ENCODE data around the gene SLC39A9. TPM values are rescaled to one million over a fixed set of nuclear protein-coding genes. Genes with fewer than 3 reads are reported as not detected.
"Not testable (repeated sequence)": the region's sequence is repeated elsewhere in the genome, so short reads cannot be mapped to it uniquely, and the experiment has no call there.

SLC39A9 gene
- total RNA-seq, 2 donors from 2014 or later = 43.9 to 61.1 TPM

- no peak overlapping the region for H3K27ac Mint-ChIP-seq
- H3K4me3 Mint-ChIP-seq = no peak overlapping the region
- ATAC-seq (replicated peaks) = no peak
- H3K4me1 Mint-ChIP-seq = no peaks in the 10 kb centered on the region
- H3K27me3 Mint-ChIP-seq = peaks cover 19% of the 10 kb centered on the region
- no peaks in the 10 kb centered on the region for H3K9me3 Mint-ChIP-seq
- H3K36me3 Mint-ChIP-seq (ENCODE audit: low read depth) = no peaks in the 10 kb centered on the region
These were observed 86.8 kb downstream of the SLC39A9 start for GRCh38 chr14:69485315-69485660.

- peaks cover 19% of the 10 kb centered on the region for H3K27me3 Mint-ChIP-seq
- no peaks in the 10 kb centered on the region for H3K4me1 Mint-ChIP-seq
- H3K9me3 Mint-ChIP-seq = no peaks in the 10 kb centered on the region
These were observed 87.2 kb downstream of the SLC39A9 start for GRCh38 chr14:69485701-69486100.

GRCh38 chr14:69487226-69487625, 88.7 kb downstream of the SLC39A9 start:
- Mint-ChIP-seq H3K4me3 (no peak overlapping the region), H3K27me3 (peaks cover 19% of the 10 kb centered on the region)
- ATAC-seq (replicated peaks) = no peak

More at GRCh38 chr14:69485701-69486100, 87.2 kb downstream of the SLC39A9 start:
- no peak for ATAC-seq (replicated peaks)
- no peak overlapping the region for H3K4me3 Mint-ChIP-seq
- no peaks in the 10 kb centered on the region for H3K36me3 Mint-ChIP-seq (ENCODE audit: low read depth)
- no peak overlapping the region for H3K27ac Mint-ChIP-seq

DNA sequence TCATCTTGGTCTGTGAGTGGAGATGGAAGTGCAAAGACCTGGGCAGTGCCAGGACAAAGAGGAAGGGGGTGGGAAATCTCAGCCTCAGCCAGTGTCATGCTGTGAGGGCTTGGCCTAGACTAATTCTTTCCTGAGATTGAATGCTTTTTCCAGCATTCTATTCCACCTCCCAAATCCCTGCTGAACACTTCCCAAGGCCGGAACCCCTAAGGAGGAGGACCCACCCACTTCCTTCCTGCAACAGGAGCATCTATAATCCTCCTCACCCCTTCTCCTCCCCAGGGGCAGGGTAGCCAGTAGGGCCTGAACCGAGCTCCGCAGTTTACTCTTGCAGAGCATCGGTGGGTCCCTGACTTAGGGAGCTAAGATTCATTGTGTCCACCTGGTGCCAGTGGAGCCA, 89.3 kb downstream of the SLC39A9 start:
- peaks cover 19% of the 10 kb centered on the region for H3K27me3 Mint-ChIP-seq
- ATAC-seq (replicated peaks) = no peak
- H3K4me1 Mint-ChIP-seq = no peaks in the 10 kb centered on the region
- H3K27ac Mint-ChIP-seq = no peak overlapping the region
- H3K9me3 Mint-ChIP-seq = no peaks in the 10 kb centered on the region
- H3K4me3 Mint-ChIP-seq = no peak overlapping the region
- no peaks in the 10 kb centered on the region for H3K36me3 Mint-ChIP-seq (ENCODE audit: low read depth)

More at GRCh38 chr14:69487226-69487625, 88.7 kb downstream of the SLC39A9 start:
- no peak overlapping the region for H3K27ac Mint-ChIP-seq
- H3K4me1 Mint-ChIP-seq = no peaks in the 10 kb centered on the region
- no peaks in the 10 kb centered on the region for H3K9me3 Mint-ChIP-seq
- H3K36me3 Mint-ChIP-seq (ENCODE audit: low read depth) = no peaks in the 10 kb centered on the region

DNA sequence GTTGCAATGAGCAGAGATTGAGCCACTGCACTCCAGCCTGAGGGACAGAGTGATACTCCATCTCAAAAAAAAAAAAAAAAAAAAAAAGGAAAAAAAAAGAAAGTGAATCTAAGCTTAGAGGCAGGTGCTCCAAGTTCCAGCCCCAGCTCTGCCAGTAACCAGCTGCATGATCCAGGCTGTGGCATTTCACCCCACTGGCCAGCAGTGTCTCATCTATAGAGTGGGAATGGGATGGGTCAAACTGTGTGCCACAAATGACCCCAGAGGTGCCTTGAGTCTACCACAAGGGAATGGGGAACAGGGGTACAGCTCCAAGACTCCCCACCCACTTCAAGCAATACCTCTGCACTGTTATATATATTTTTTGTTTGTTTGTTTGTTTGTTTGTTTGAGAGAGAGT, 91.0 kb downstream of the SLC39A9 start:
- peaks cover 13% of the 10 kb centered on the region for H3K27me3 Mint-ChIP-seq
- no peaks in the 10 kb centered on the region for H3K9me3 Mint-ChIP-seq
- no peak for ATAC-seq (replicated peaks)
- no peak overlapping the region for H3K4me3 Mint-ChIP-seq
- H3K27ac Mint-ChIP-seq = no peak overlapping the region
- H3K36me3 Mint-ChIP-seq (ENCODE audit: low read depth) = no peaks in the 10 kb centered on the region
- H3K4me1 Mint-ChIP-seq = no peaks in the 10 kb centered on the region

- H3K27ac Mint-ChIP-seq = no peak overlapping the region
- no peak for ATAC-seq (replicated peaks)
- H3K27me3 Mint-ChIP-seq = peaks cover 14% of the 10 kb centered on the region
- H3K4me3 Mint-ChIP-seq = no peak overlapping the region
- no peaks in the 10 kb centered on the region for H3K4me1 Mint-ChIP-seq
- no peaks in the 10 kb centered on the region for H3K9me3 Mint-ChIP-seq
- no peaks in the 10 kb centered on the region for H3K36me3 Mint-ChIP-seq (ENCODE audit: low read depth)
These were observed 91.9 kb downstream of the SLC39A9 start for GRCh38 chr14:69490219-69490918.

DNA sequence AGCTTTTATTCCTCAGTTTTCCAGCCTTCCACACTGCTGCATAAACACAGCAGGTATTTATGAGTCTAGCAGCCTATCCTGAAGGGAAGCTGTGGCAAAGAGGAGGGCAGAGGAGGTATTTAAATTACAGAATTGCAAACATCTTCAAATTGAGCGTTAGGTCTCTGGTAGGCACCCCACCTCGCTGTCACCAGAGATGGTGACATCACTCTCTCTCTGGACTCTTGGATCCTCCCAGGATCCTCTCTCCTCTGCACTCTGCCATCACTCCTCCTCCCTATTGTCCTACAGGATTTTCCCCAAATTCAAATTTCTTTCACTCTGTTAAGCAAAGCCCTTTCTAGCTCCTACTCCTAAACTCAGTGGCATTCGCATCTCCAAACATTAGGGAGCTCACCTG, 92.7 kb downstream of the SLC39A9 start:
- no peaks in the 10 kb centered on the region for H3K4me1 Mint-ChIP-seq
- H3K27me3 Mint-ChIP-seq = peaks cover 11% of the 10 kb centered on the region
- no peak overlapping the region for H3K27ac Mint-ChIP-seq
- no peaks in the 10 kb centered on the region for H3K9me3 Mint-ChIP-seq
- ATAC-seq (replicated peaks) = no peak
- no peaks in the 10 kb centered on the region for H3K36me3 Mint-ChIP-seq (ENCODE audit: low read depth)
- H3K4me3 Mint-ChIP-seq = no peak overlapping the region

DNA sequence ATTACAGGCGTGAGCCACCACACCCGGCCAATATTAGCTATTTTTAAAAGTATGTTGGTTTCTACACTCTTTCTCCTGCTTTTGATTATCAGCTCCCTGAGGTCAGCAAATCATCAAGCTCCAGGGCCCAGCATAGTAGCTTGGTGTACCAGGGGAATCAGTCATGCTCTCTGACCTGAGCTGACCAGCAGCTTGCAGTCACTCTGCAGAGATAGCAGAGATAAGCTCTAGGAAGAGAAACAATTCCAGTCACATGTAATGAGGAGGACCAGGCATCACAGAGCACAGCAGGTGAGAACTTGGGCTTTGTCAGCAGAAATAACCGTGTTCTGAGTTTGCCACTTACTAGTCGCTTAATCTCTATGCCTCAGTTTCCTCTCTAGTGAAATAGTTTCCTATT, 94.5 kb downstream of the SLC39A9 start:
- no peaks in the 10 kb centered on the region for H3K9me3 Mint-ChIP-seq
- no peak overlapping the region for H3K27ac Mint-ChIP-seq
- no peak overlapping the region for H3K4me3 Mint-ChIP-seq
- no peaks in the 10 kb centered on the region for H3K4me1 Mint-ChIP-seq
- H3K27me3 Mint-ChIP-seq = peaks cover 6% of the 10 kb centered on the region
- no peaks in the 10 kb centered on the region for H3K36me3 Mint-ChIP-seq (ENCODE audit: low read depth)
- ATAC-seq (replicated peaks) = no peak

- no peak for ATAC-seq (replicated peaks)
- Mint-ChIP-seq H3K36me3 (ENCODE audit: low read depth) (no peaks in the 10 kb centered on the region), H3K27ac (no peak overlapping the region), H3K4me3 (no peak overlapping the region), H3K4me1 (no peaks in the 10 kb centered on the region), H3K9me3 (no peaks in the 10 kb centered on the region), H3K27me3 (peaks cover 6% of the 10 kb centered on the region)
These were observed 95.3 kb downstream of the SLC39A9 start for GRCh38 chr14:69493791-69494190.

- ATAC-seq (replicated peaks) = no peak
- Mint-ChIP-seq H3K4me3 (no peak overlapping the region), H3K27me3 (peaks cover 6% of the 10 kb centered on the region), H3K27ac (no peak overlapping the region), H3K4me1 (no peaks in the 10 kb centered on the region), H3K36me3 (ENCODE audit: low read depth) (no peaks in the 10 kb centered on the region), H3K9me3 (no peaks in the 10 kb centered on the region)
These were observed 96.9 kb downstream of the SLC39A9 start for GRCh38 chr14:69495341-69495921.

- H3K27ac Mint-ChIP-seq; H3K27me3 Mint-ChIP-seq; H3K4me3 Mint-ChIP-seq; ATAC-seq (replicated peaks); H3K36me3 Mint-ChIP-seq (ENCODE audit: low read depth); H3K4me1 Mint-ChIP-seq; H3K9me3 Mint-ChIP-seq: not testable (repeated sequence)
These were observed 99.4 kb downstream of the SLC39A9 start for GRCh38 chr14:69497866-69498265.

- H3K27ac Mint-ChIP-seq; H3K4me3 Mint-ChIP-seq; H3K4me1 Mint-ChIP-seq; H3K36me3 Mint-ChIP-seq (ENCODE audit: low read depth); H3K9me3 Mint-ChIP-seq; H3K27me3 Mint-ChIP-seq; ATAC-seq (replicated peaks): not testable (repeated sequence)
These were observed 99.8 kb downstream of the SLC39A9 start for GRCh38 chr14:69498286-69498685.

DNA sequence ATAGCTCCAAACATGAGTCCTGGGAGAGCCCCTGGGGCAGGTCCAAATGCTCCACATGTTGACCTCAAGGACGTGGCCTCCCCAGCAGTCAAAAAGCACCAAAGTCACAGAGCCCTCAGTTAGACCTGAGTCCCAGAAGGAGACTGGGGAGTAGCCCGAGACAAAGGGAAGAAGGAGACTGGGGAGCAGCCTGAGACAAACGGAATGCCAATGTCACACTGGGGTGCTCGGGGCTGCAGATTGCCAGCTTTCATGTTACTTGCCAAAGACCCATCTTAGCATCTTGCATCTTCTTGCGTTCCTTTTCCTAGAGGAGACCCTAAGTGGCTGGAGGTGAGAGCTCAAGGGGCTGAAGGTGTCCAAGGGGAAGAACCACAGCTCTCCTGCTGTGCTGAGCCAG, 100.9 kb downstream of the SLC39A9 start:
- no peaks in the 10 kb centered on the region for H3K4me1 Mint-ChIP-seq
- no peak for ATAC-seq (replicated peaks)
- no peak overlapping the region for H3K4me3 Mint-ChIP-seq
- no peaks in the 10 kb centered on the region for H3K9me3 Mint-ChIP-seq
- peaks cover 6% of the 10 kb centered on the region for H3K27me3 Mint-ChIP-seq
- no peaks in the 10 kb centered on the region for H3K36me3 Mint-ChIP-seq (ENCODE audit: low read depth)
- no peak overlapping the region for H3K27ac Mint-ChIP-seq

- H3K4me1 Mint-ChIP-seq = no peaks in the 10 kb centered on the region
- H3K36me3 Mint-ChIP-seq (ENCODE audit: low read depth) = no peaks in the 10 kb centered on the region
- no peak for ATAC-seq (replicated peaks)
- no peak overlapping the region for H3K27ac Mint-ChIP-seq
- H3K27me3 Mint-ChIP-seq = peaks cover 3% of the 10 kb centered on the region
- no peaks in the 10 kb centered on the region for H3K9me3 Mint-ChIP-seq
- H3K4me3 Mint-ChIP-seq = no peak overlapping the region
These were observed 101.6 kb downstream of the SLC39A9 start for GRCh38 chr14:69500096-69500495.

DNA sequence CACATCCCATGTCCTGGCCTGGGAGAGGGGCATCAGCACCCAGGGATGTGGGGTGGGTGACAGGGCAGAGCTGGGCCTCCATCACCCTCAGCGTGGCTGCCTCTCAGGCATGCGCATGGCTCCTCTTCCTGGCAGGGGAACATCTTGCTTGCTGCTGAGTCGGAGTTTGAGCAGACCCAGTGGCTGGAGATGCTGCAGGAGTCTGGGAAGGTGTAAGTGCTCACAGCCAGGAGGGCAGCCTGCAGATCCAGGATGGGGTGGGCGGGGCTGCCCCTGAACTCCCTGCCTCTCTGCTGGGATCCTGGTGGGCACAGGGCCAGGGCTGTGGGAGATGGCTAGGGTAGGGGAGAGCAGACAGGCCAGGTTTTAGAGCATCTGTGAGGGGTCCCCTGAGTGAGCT, 102.2 kb downstream of the SLC39A9 start:
- H3K4me1 Mint-ChIP-seq = no peaks in the 10 kb centered on the region
- ATAC-seq (replicated peaks) = no peak
- peaks cover 2% of the 10 kb centered on the region for H3K27me3 Mint-ChIP-seq
- no peaks in the 10 kb centered on the region for H3K36me3 Mint-ChIP-seq (ENCODE audit: low read depth)
- no peaks in the 10 kb centered on the region for H3K9me3 Mint-ChIP-seq
- H3K27ac Mint-ChIP-seq = no peak overlapping the region
- H3K4me3 Mint-ChIP-seq = no peak overlapping the region

Measured in activated T-helper 17 cell treated with anti-CD3 and anti-CD28 coated beads, Interleukin-2, amount 50 U/mL, for 72 hours (primary cell).